ENCODE results near the gene PRAC2.

DNA sequence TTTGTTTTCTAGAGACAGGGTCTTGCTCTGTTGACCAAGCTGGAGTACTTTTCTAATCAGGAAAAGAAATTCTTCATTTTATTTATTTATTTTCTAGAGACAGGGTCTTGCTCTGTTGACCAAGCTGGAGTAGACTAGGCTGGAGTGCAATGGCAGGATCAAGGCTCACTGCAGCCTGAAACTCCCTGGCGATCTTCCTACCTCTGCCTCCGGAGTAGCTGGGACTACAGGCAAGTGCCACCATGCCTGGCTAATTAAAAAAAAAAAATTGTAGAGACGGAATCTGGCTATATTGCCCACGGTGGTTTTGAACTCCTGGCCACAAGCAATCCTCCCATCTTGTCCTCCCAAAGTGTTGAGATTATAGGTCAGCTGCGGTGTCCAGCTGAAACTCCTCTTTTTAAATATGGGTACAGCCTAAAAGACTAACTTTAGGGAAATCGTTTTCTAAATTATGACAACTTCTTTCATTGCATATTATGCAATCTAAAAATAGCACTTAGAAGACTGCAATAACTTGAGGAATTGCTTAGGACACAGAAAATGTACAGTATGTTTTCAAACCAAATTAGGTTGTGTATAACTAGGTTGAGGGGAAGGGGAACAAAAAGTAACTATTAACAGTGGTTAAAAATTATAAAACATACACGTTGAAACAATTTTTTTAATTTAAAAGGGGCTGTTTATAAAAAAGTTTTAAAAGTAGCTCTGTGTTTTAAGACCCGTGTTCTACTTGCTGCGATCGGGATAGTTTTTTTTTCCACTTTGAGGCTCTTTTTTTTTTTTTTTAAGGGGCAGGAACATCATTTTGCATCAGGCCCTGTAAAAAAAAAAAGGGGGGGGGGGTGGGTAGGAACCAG lies 5.4 kb upstream of the PRAC2 start:
- TF ChIP-seq POLR2A (IDR thresholded peaks at IDR 0.05), result no peak
- TF ChIP-seq, protein P1, sequence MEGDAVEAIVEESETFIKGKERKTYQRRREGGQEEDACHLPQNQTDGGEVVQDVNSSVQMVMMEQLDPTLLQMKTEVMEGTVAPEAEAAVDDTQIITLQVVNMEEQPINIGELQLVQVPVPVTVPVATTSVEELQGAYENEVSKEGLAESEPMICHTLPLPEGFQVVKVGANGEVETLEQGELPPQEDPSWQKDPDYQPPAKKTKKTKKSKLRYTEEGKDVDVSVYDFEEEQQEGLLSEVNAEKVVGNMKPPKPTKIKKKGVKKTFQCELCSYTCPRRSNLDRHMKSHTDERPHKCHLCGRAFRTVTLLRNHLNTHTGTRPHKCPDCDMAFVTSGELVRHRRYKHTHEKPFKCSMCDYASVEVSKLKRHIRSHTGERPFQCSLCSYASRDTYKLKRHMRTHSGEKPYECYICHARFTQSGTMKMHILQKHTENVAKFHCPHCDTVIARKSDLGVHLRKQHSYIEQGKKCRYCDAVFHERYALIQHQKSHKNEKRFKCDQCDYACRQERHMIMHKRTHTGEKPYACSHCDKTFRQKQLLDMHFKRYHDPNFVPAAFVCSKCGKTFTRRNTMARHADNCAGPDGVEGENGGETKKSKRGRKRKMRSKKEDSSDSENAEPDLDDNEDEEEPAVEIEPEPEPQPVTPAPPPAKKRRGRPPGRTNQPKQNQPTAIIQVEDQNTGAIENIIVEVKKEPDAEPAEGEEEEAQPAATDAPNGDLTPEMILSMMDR (IDR thresholded peaks at IDR 0.05), result no peak
